ENCODE measurements around the gene P2RX7.
"Not testable (repeated sequence)": the region's sequence is repeated elsewhere in the genome, so short reads cannot be mapped to it uniquely, and the experiment has no call there.

The P2RX7 gene

GRCh38 chr12:121159467-121160307, 27.0 kb downstream of the P2RX7 start:
- no peak for TF ChIP-seq CTCF (IDR thresholded peaks at IDR 0.05; ENCODE audit: low read depth, low read length, missing control alignments)
- DNase-seq (ENCODE audit: low read depth): no peak
- no peak overlapping the region for H3K4me3 ChIP-seq (ENCODE audit: low read depth, low read length)
- in situ Hi-C loops (cut with HindIII; ENCODE audit: low sequenced_read_pairs): loop anchor here (5.0 kb wide), 1 partner anchor 38 kb away; no protein-coding TSS in a partner anchor

GRCh38 chr12:121162384-121162783, 29.7 kb downstream of the P2RX7 start:
- in situ Hi-C loops (cut with HindIII; ENCODE audit: low sequenced_read_pairs): no loop called here
- no peak for TF ChIP-seq CTCF (IDR thresholded peaks at IDR 0.05; ENCODE audit: low read depth, low read length, missing control alignments)
- no peak for DNase-seq (ENCODE audit: low read depth)
- H3K4me3 ChIP-seq (ENCODE audit: low read depth, low read length): no peak overlapping the region

- no peak overlapping the region for H3K4me3 ChIP-seq (ENCODE audit: low read depth, low read length)
- DNase-seq (ENCODE audit: low read depth): no peak
- in situ Hi-C loops (cut with HindIII; ENCODE audit: low sequenced_read_pairs): no loop called here
- TF ChIP-seq CTCF (IDR thresholded peaks at IDR 0.05; ENCODE audit: low read depth, low read length, missing control alignments): no peak
These were observed 30.3 kb downstream of the P2RX7 start for GRCh38 chr12:121162985-121163384.

- DNase-seq (ENCODE audit: low read depth); in situ Hi-C loops (cut with HindIII; ENCODE audit: low sequenced_read_pairs); H3K4me3 ChIP-seq (ENCODE audit: low read depth, low read length): not testable (repeated sequence)
These were observed 32.2 kb downstream of the P2RX7 start for GRCh38 chr12:121164839-121165238.

- in situ Hi-C loops (cut with HindIII; ENCODE audit: low sequenced_read_pairs): no loop called here
- TF ChIP-seq CTCF (IDR thresholded peaks at IDR 0.05; ENCODE audit: low read depth, low read length, missing control alignments): no peak
- DNase-seq (ENCODE audit: low read depth): peak; percentile 69
- no peak overlapping the region for H3K4me3 ChIP-seq (ENCODE audit: low read depth, low read length)
These were observed 32.6 kb downstream of the P2RX7 start for GRCh38 chr12:121165316-121165715.

GRCh38 chr12:121166356-121166755, 33.7 kb downstream of the P2RX7 start:
- TF ChIP-seq CTCF (IDR thresholded peaks at IDR 0.05; ENCODE audit: low read depth, low read length, missing control alignments): no peak
- no peak overlapping the region for H3K4me3 ChIP-seq (ENCODE audit: low read depth, low read length)
- in situ Hi-C loops (cut with HindIII; ENCODE audit: low sequenced_read_pairs): no loop called here
- DNase-seq (ENCODE audit: low read depth): no peak

GRCh38 chr12:121167232-121167820, 34.6 kb downstream of the P2RX7 start:
- in situ Hi-C loops (cut with HindIII; ENCODE audit: low sequenced_read_pairs): no loop called here
- no peak overlapping the region for H3K4me3 ChIP-seq (ENCODE audit: low read depth, low read length)
- no peak for DNase-seq (ENCODE audit: low read depth)
- TF ChIP-seq CTCF (IDR thresholded peaks at IDR 0.05; ENCODE audit: low read depth, low read length, missing control alignments): no peak

All from astrocyte of the cerebellum (primary cell).